Adrenal gland (tissue), 12 donors: ENCODE results near the gene DIP2C. TPM values are rescaled to one million over a fixed set of nuclear protein-coding genes. Genes with fewer than 3 reads are reported as not detected.
"Not testable (repeated sequence)": the region's sequence is repeated elsewhere in the genome, so short reads cannot be mapped to it uniquely, and the experiment has no call there.

Experiments
- DNase-seq, 7 donors: peaks; one replicate each; pipeline ENCODE4 v3.0.0-alpha.2; 2019 to 2020
- H3K27ac ChIP-seq, 5 donors: fragments of 200-600 bp; sonication (generic) in 4 of 5; 1 replicate in 3 of 5; 2 replicates in 2 of 5; pipeline versions ENCODE4 v1.5.1 to v1.8.0; 2016 to 2020; ENCODE audit warnings: mild to moderate bottlenecking in 1 of 5
- H3K27me3 ChIP-seq: fragments of 200-600 bp; 2 replicates; pipeline ENCODE4 v1.8.0; 2021
- H3K36me3 ChIP-seq, 2 donors: fragments of 200-600 bp; replicated peaks in 1 of 2; 1 replicate in 1 of 2; 2 replicates in 1 of 2; pipeline versions ENCODE4 v1.5.1 to v1.8.0; 2018 to 2022
- H3K4me1 ChIP-seq, 2 donors: fragments of 200-600 bp; replicated peaks in 1 of 2; 1 replicate in 1 of 2; 2 replicates in 1 of 2; pipeline versions ENCODE4 v1.5.1 to v1.8.0; 2018 to 2021
- H3K4me3 ChIP-seq, 4 donors: fragments of 200-600 bp; sonication (generic) in 3 of 4; one replicate each; pipeline ENCODE4 v1.5.1; 2016 to 2018
- H3K9me3 ChIP-seq, 3 donors: fragments of 200-600 bp; sonication (generic) in 1 of 3; replicated peaks in 1 of 3; 1 replicate in 2 of 3; 2 replicates in 1 of 3; pipeline versions ENCODE4 v1.5.1 to v1.8.0; 2016 to 2021
- CTCF ChIP-seq, 6 experiments: fragments of 450-650 bp in 4 of 6; fragments of 200-600 bp in 2 of 6; sonication (generic) in 1 of 6; IDR thresholded peaks; 1 replicate in 5 of 6; 2 replicates in 1 of 6; pipeline versions ENCODE4 v1.5.1 to v1.8.0; 2016 to 2021; ENCODE audit warnings: antibody characterized with exemption in 6 of 6, mild to moderate bottlenecking in 2 of 6, moderate library complexity in 1 of 6
- POLR2A ChIP-seq, 2 donors: fragments of 450-650 bp; IDR thresholded peaks; one replicate each; pipeline ENCODE4 v1.6.1; 2017; ENCODE audit warnings: antibody characterized with exemption in 2 of 2, mild to moderate bottlenecking in 2 of 2, moderate library complexity in 1 of 2
- WGBS, 4 donors: extraction: QIAGEN DNeasy Blood & Tissue Kit in 2 of 4; methylation state at CpG; one replicate each; pipeline versions ENCODE4 v1.1.5 to v1.1.7; 2013 to 2017; 5-methylcytosine and 5-hydroxymethylcytosine counted together
- intact Hi-C, 2 donors: fragments of 100-400 bp; cut with DNase I; formaldehyde crosslinking; loops; one replicate each; pipeline versions ENCODE4 v1.14.1 to v1.15.0; 2022 to 2023
- polyA plus RNA-seq, 3 donors: library from polyadenylated mRNA; stranded (reverse); fragments of 200-250 nt in 2 of 3; fragments of 350-450 nt in 1 of 3; fragmentation: Illumina TruSeq in 1 of 3; extraction: RNeasy Lipid Tissue Mini Kit (QIAGEN cat#74804) in 1 of 3; gene quantifications; one replicate each; pipeline ENCODE4 v1.2.3, GENCODE V29; 2013 to 2014
- total RNA-seq, 9 donors: library from RNA; depleted of rRNA in 4 of 9; stranded (reverse); fragments of >200 nt in 4 of 9; fragments of 120-200 nt in 1 of 9; fragmentation: NEBNext Ultra II Directional in 1 of 9; extraction: Animal tissue kit (Norgen Biotek cat#: 25700) in 1 of 9; gene quantifications; one replicate each; pipeline versions ENCODE4 v1.1.0 to v1.2.4, GENCODE V29; 2013 to 2023
- donor health status: healthy with polysubstance abuse.
- donor health status: Bipolar disorder and iron deficiency.
- donor health status: DM: yes; HTN: yes; CAD: no.
- donor health status: DM: no; HTN: no; CAD: no.
- donor health status: DM: no; HTN: no; CAD: no.
- donor health status: DM: yes; HTN: yes; CAD: no.

The DIP2C gene
- total and polyA plus RNA-seq, 12 donors, result 4.8 to 23.9 (median 19.7) TPM

DNA sequence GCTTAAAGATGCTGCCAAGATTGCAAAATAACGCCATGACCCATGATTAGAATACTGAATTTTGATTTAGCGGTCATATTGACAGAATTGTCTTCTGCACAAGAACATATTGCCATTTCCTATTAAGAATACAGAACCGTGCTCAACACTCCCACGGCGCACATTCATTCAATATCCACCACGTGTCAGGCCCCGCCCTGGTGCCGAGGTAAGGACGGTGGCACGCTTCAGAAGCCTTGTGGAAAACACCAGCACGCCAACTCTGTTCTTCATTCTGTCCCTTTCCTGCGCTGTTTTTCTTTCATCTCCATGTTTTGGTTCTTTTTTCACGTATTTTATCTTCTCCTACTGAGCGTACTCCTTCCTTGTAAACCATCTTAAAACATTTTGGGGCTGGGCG is 364.9 kb downstream of the DIP2C start:
- intact Hi-C loops, result no loop called here
- Histone ChIP-seq H3K27ac (peak overlapping the region in 1 of 5 donors; percentile 35), H3K27me3 (no peaks in the 10 kb centered on the region), H3K4me3 (no peak overlapping the region), H3K36me3 (peaks cover 0 to 23% of the 10 kb centered on the region in 2 donors), H3K9me3 (no peaks in the 10 kb centered on the region), H3K4me1 (no peaks in the 10 kb centered on the region)
- no peak for TF ChIP-seq CTCF (IDR thresholded peaks at IDR 0.05)
- TF ChIP-seq POLR2A (IDR thresholded peaks at IDR 0.05), result no peak
- WGBS, 4 donors, result 93 to 97% (median 94%) methylated on average over 15 of the region's 15 CpGs
- peak in 2 of 7 donors; percentile 11 to 36 for DNase-seq

- Histone ChIP-seq H3K36me3 (peaks cover 0 to 27% of the 10 kb centered on the region in 2 donors), H3K27me3 (no peaks in the 10 kb centered on the region), H3K4me1 (no peaks in the 10 kb centered on the region), H3K4me3 (no peak overlapping the region), H3K9me3 (no peaks in the 10 kb centered on the region), H3K27ac (peak overlapping the region in 1 of 5 donors; percentile 35)
- 53 to 66% (median 59%) methylated on average over 15 of the region's 15 CpGs for WGBS, 4 donors
- intact Hi-C loops, result no loop called here
- TF ChIP-seq CTCF (IDR thresholded peaks at IDR 0.05) (no peak), POLR2A (IDR thresholded peaks at IDR 0.05) (no peak)
- DNase-seq, result peak in 6 of 7 donors; percentile 51 to 83 (median 76)
These were observed 365.7 kb downstream of the DIP2C start for GRCh38 chr10:323651-324293.

DNA sequence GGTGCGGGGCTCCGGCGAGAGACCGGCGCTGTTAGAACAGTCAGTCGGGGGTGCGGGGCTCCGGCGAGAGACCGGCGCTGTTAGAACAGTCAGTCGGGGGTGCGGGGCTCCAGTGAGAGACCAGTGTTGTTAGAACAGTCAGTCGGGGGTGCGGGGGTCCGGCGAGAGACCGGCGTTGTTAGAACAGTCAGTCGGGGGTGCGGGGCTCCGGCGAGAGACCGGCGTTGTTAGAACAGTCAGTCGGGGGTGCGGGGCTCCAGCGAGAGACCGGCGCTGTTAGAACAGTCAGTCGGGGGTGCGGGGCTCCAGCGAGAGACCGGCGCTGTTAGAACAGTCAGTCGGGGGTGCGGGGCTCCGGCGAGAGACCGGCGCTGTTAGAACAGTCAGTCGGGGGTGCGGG is 366.4 kb downstream of the DIP2C start:
- H3K27ac ChIP-seq, H3K4me3 ChIP-seq, H3K27me3 ChIP-seq, H3K4me1 ChIP-seq, intact Hi-C loops, H3K9me3 ChIP-seq, DNase-seq: not testable (repeated sequence)
- H3K36me3 ChIP-seq, result peaks cover 0 to 27% of the 10 kb centered on the region in 2 donors
- WGBS, 4 donors, result 88 to 96% (median 94%) methylated on average over 18 to 33 of the region's 43 CpGs; no CpG with 5 or more reads in 1 of the 4 donors

GRCh38 chr10:320771-321170 is 368.7 kb downstream of the DIP2C start:
- H3K9me3 ChIP-seq, result no peaks in the 10 kb centered on the region
- no peaks in the 10 kb centered on the region for H3K27me3 ChIP-seq
- intact Hi-C loops, result no loop called here
- WGBS, 4 donors, result 91 to 95% (median 95%) methylated on average over 10 of the region's 10 CpGs
- H3K4me3 ChIP-seq, result no peak overlapping the region
- H3K4me1 ChIP-seq, result no peaks in the 10 kb centered on the region
- peak in 2 of 7 donors; percentile 3 to 31 for DNase-seq
- TF ChIP-seq POLR2A (IDR thresholded peaks at IDR 0.05) (no peak), CTCF (IDR thresholded peaks at IDR 0.05) (no peak)
- no peak overlapping the region for H3K27ac ChIP-seq
- peaks cover 0 to 16% of the 10 kb centered on the region in 2 donors for H3K36me3 ChIP-seq

DNA sequence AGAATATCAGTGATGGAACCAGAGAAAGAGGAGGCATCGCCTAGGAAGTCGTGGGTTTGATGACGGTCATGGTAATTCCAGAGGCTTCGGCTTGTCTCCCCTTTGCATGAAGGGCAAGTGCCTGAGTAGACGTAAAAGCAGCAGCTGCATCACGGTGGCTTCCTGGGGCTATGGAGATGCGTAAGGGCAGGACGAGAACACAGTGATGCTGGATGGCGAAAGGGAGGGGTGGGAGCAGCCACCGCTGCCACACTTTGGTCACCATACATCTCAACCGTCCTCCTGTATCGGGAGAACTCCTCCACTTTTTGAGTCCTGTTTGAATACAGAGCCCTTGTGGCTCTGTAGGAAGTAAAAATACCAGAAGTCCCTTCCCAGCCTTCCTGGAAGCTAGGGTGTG is 371.5 kb downstream of the DIP2C start:
- Histone ChIP-seq H3K27me3 (no peaks in the 10 kb centered on the region), H3K9me3 (no peaks in the 10 kb centered on the region), H3K4me3 (no peak overlapping the region), H3K27ac (no peak overlapping the region), H3K36me3 (peaks cover 0 to 16% of the 10 kb centered on the region in 2 donors), H3K4me1 (no peaks in the 10 kb centered on the region)
- intact Hi-C loops, result no loop called here
- DNase-seq, result peak in 1 of 7 donors; percentile 39
- WGBS, 4 donors, result 96 to 99% (median 96%) methylated on average over 12 of the region's 12 CpGs
- TF ChIP-seq CTCF (IDR thresholded peaks at IDR 0.05) (no peak), POLR2A (IDR thresholded peaks at IDR 0.05) (no peak)
